H1 (cell line): ENCODE data around the gene JMJD8. TPM values are rescaled to one million over a fixed set of nuclear protein-coding genes. Genes with fewer than 3 reads are reported as not detected.

Experiments
- CTCF ChIA-PET: fragments of 300-600 bp; sonication (Branson Sonifier 250); formaldehyde crosslinking; loops from one replicate; lab custom pipeline; 2021; ENCODE audit not compliant: partially characterized antibody; lab: Charles Lee
- POLR2A ChIA-PET: fragments of 300-600 bp; sonication (Branson Sonifier 250); formaldehyde crosslinking; loops from one replicate; lab custom pipeline; 2021; ENCODE audit warnings: inconsistent platforms; ENCODE audit not compliant: partially characterized antibody; lab: Charles Lee
- DNase-seq, 2 experiments: peaks; one replicate each; pipeline versions ENCODE4 v3.0.0 to v3.0.0-alpha.2; 2010 to 2022; ENCODE audit warnings: low spot score in 2 of 2, low read depth in 1 of 2, mixed read lengths in 1 of 2
- FAIRE-seq: peaks from 2 replicates; lab custom pipeline; 2011; peaks lifted over from hg19 to GRCh38; lab: Jason Lieb, UNC
- H2AFZ ChIP-seq: 2 replicates; pipeline ENCODE4 v1.8.1; 2012; ENCODE audit warnings: low read length, inconsistent platforms
- H2AK5ac ChIP-seq: 2 replicates; pipeline ENCODE4 v1.6.1; 2013; ENCODE audit warnings: low read depth, low read length
- H2BK120ac ChIP-seq: replicated peaks from 2 replicates; pipeline ENCODE3; 2013; ENCODE audit warnings: low read depth, low read length, inconsistent platforms
- H2BK12ac ChIP-seq: 2 replicates; pipeline ENCODE4 v1.6.1; 2013; ENCODE audit warnings: low read depth, low read length
- H2BK15ac ChIP-seq: 2 replicates; pipeline ENCODE4 v1.6.1; 2013; ENCODE audit warnings: low read length
- H2BK20ac ChIP-seq: 2 replicates; pipeline ENCODE4 v1.6.1; 2013; ENCODE audit warnings: low read length
- H2BK5ac ChIP-seq: 2 replicates; pipeline ENCODE4 v1.6.1; 2013; ENCODE audit warnings: low read depth, low read length
- H3K14ac ChIP-seq: 2 replicates; pipeline ENCODE4 v1.6.1; 2013; ENCODE audit warnings: inconsistent platforms; ENCODE audit not compliant: insufficient read length
- H3K18ac ChIP-seq: 2 replicates; pipeline ENCODE4 v1.6.1; 2013; ENCODE audit warnings: low read length; ENCODE audit errors: extremely low read depth
- H3K23ac ChIP-seq: 2 replicates; pipeline ENCODE4 v1.6.1; 2013; ENCODE audit warnings: inconsistent platforms; ENCODE audit not compliant: insufficient read length
- H3K23me2 ChIP-seq: 2 replicates; pipeline ENCODE4 v1.6.1; 2013; ENCODE audit warnings: low read depth, low read length
- H3K27ac ChIP-seq: 2 replicates; pipeline ENCODE4 v1.6.1; 2011; ENCODE audit warnings: low read depth, low read length, inconsistent platforms
- H3K27me3 ChIP-seq, 4 experiments: replicated peaks in 1 of 4; 1 replicate in 1 of 4; 2 replicates in 3 of 4; pipeline versions ENCODE4 v1.6.1 to v1.8.1; 2011 to 2013; ENCODE audit warnings: low read length in 3 of 4, mild to moderate bottlenecking in 3 of 4, inconsistent platforms in 2 of 4, mixed read lengths in 2 of 4, moderate library complexity in 1 of 4; ENCODE audit not compliant: control insufficient read depth in 3 of 4, insufficient read depth in 3 of 4; ENCODE audit errors: extremely low read depth in 1 of 4
- H3K36me3 ChIP-seq, 4 experiments: 2 replicates each; pipeline versions ENCODE4 v1.6.1 to v1.8.1; 2011 to 2013; ENCODE audit warnings: mild to moderate bottlenecking in 4 of 4, low read length in 3 of 4, moderate library complexity in 2 of 4, control low read depth in 1 of 4, inconsistent platforms in 1 of 4; ENCODE audit not compliant: insufficient read depth in 4 of 4, control insufficient read depth in 2 of 4
- H3K4ac ChIP-seq: replicated peaks from 2 replicates; pipeline ENCODE3; 2013; ENCODE audit warnings: low read length, low read depth, mixed read lengths, inconsistent platforms; ENCODE audit not compliant: insufficient read length
- H3K4me1 ChIP-seq, 4 experiments: replicated peaks in 1 of 4; 1 replicate in 1 of 4; 2 replicates in 3 of 4; pipeline versions ENCODE4 v1.6.1 to v1.8.1; 2011 to 2013; ENCODE audit warnings: low read length in 3 of 4, inconsistent platforms in 2 of 4, mixed read lengths in 1 of 4; ENCODE audit not compliant: insufficient read depth in 4 of 4, control insufficient read depth in 3 of 4
- H3K4me2 ChIP-seq, 2 experiments: 2 replicates each; pipeline versions ENCODE4 v1.6.1 to v1.8.1; 2011 to 2013; ENCODE audit warnings: low read depth in 2 of 2, low read length in 2 of 2, control low read depth in 1 of 2, inconsistent platforms in 1 of 2, mild to moderate bottlenecking in 1 of 2; ENCODE audit not compliant: insufficient read depth in 1 of 2
- H3K4me3 ChIP-seq, 4 experiments: fragments of 200-600, 300-600 bp in 1 of 4; sonication (generic), shearing (Covaris generic), sonication (Bioruptor Twin) in 1 of 4; 2 replicates each; pipeline versions ENCODE4 v1.5.1 to v1.8.1; 2011 to 2016; ENCODE audit warnings: low read length in 4 of 4, low read depth in 3 of 4, control low read depth in 2 of 4, inconsistent platforms in 2 of 4, mild to moderate bottlenecking in 2 of 4, mixed read lengths in 1 of 4, moderate library complexity in 1 of 4; ENCODE audit not compliant: insufficient read depth in 2 of 4; ENCODE audit errors: extremely low read depth in 1 of 4
- H3K56ac ChIP-seq: replicated peaks from 2 replicates; pipeline ENCODE3; 2013; ENCODE audit warnings: low read depth, mild to moderate bottlenecking, mixed read lengths, low read length, inconsistent platforms; ENCODE audit not compliant: insufficient read length
- H3K79me1 ChIP-seq: 2 replicates; pipeline ENCODE4 v1.6.1; 2013; ENCODE audit warnings: low read depth, low read length, control low read depth
- H3K79me2 ChIP-seq, 2 experiments: 2 replicates each; pipeline versions ENCODE4 v1.6.1 to v1.8.1; 2012 to 2013; ENCODE audit warnings: low read length in 2 of 2, mild to moderate bottlenecking in 2 of 2, inconsistent platforms in 1 of 2; ENCODE audit not compliant: insufficient read depth in 2 of 2, control insufficient read depth in 1 of 2
- H3K9ac ChIP-seq, 4 experiments: replicated peaks in 1 of 4; 1 replicate in 1 of 4; 2 replicates in 3 of 4; pipeline versions ENCODE4 v1.6.1 to v1.8.1; 2011 to 2013; ENCODE audit warnings: low read depth in 3 of 4, low read length in 3 of 4, control low read depth in 2 of 4, mild to moderate bottlenecking in 2 of 4, moderate library complexity in 2 of 4, inconsistent platforms in 1 of 4; ENCODE audit errors: extremely low read depth in 1 of 4
- H3K9me3 ChIP-seq, 2 experiments: 2 replicates each; pipeline versions ENCODE4 v1.6.1 to v1.8.1; 2012 to 2013; ENCODE audit warnings: mild to moderate bottlenecking in 2 of 2, moderate library complexity in 2 of 2, control low read depth in 1 of 2, inconsistent platforms in 1 of 2, low read depth in 1 of 2, low read length in 1 of 2, mixed read lengths in 1 of 2; ENCODE audit not compliant: insufficient read depth in 2 of 2
- H4K20me1 ChIP-seq, 2 experiments: replicated peaks in 1 of 2; 2 replicates each; pipeline versions ENCODE3 to v1.8.1; 2011 to 2013; ENCODE audit warnings: inconsistent platforms in 2 of 2, low read length in 2 of 2, mild to moderate bottlenecking in 1 of 2; ENCODE audit not compliant: insufficient read depth in 2 of 2, control insufficient read depth in 1 of 2
- H4K5ac ChIP-seq: 2 replicates; pipeline ENCODE4 v1.6.1; 2013; ENCODE audit warnings: low read length, low read depth, mixed read lengths, inconsistent platforms; ENCODE audit not compliant: insufficient read length
- H4K8ac ChIP-seq: 2 replicates; pipeline ENCODE4 v1.8.0; 2013; ENCODE audit warnings: mild to moderate bottlenecking, moderate library complexity, low read length, inconsistent platforms; ENCODE audit not compliant: insufficient read depth; ENCODE audit errors: extremely low read depth
- H4K91ac ChIP-seq: replicated peaks from 2 replicates; pipeline ENCODE3; 2013; ENCODE audit warnings: low read length, mixed read lengths, inconsistent platforms; ENCODE audit not compliant: insufficient read length
- HDAC2 ChIP-seq, 2 experiments: fragments of 300-600 bp in 1 of 2; sonication (generic) in 1 of 2; IDR thresholded peaks; 2 replicates each; pipeline ENCODE4 v1.6.1; 2011 to 2012; ENCODE audit warnings: low read depth in 2 of 2, low read length in 2 of 2, mild to moderate bottlenecking in 2 of 2, moderate library complexity in 2 of 2, borderline replicate concordance in 1 of 2, inconsistent platforms in 1 of 2
- KDM1A ChIP-seq: fragments of 200-600, 300-600 bp; sonication (generic); IDR thresholded peaks from 2 replicates; pipeline ENCODE4 v1.7.1; 2016; ENCODE audit warnings: mild to moderate bottlenecking, low read length, borderline replicate concordance
- RAD21 ChIP-seq, 2 experiments: IDR thresholded peaks in 1 of 2; conservative IDR thresholded peaks in 1 of 2; 2 replicates each; pipeline ENCODE4 v1.6.1; 2011; ENCODE audit warnings: low read depth in 2 of 2, low read length in 2 of 2, improper control_type of control experiment in 1 of 2, inconsistent platforms in 1 of 2, mild to moderate bottlenecking in 1 of 2, moderate library complexity in 1 of 2
- SP2 ChIP-seq: IDR thresholded peaks from 2 replicates; pipeline ENCODE4 v1.6.1; 2012; ENCODE audit warnings: mild to moderate bottlenecking, low read length, inconsistent platforms
- WGBS, 2 experiments: shearing (Covaris generic) in 1 of 2; methylation state at CpG; one replicate each; pipeline versions ENCODE4 v1.1.6 to v1.1.7; 2013 to 2015; ENCODE audit warnings: low lambda C conversion rate in 2 of 2, mixed read lengths in 2 of 2, inconsistent platforms in 1 of 2, low coverage in 1 of 2, missing lambda C conversion rate in 1 of 2; ENCODE audit not compliant: insufficient replicate concordance in 2 of 2, insufficient coverage in 1 of 2, insufficient read length in 1 of 2; ENCODE audit errors: extremely low coverage in 1 of 2, missing lambda C conversion rate in 1 of 2; 5-methylcytosine and 5-hydroxymethylcytosine counted together
- polyA plus RNA-seq, 7 experiments: library from polyadenylated mRNA; depleted of rRNA in 3 of 7; stranded (reverse) in 5 of 7; unstranded in 2 of 7; fragments of >200 nt in 5 of 7; fragments of 200-250 nt in 2 of 7; gene quantifications; 1 replicate in 5 of 7; 2 replicates in 1 of 7; 4 replicates in 1 of 7; pipeline versions ENCODE4 v1.2.1 to v1.2.3, GENCODE V29; 2011 to 2013; ENCODE audit warnings: missing spikeins in 2 of 7, mixed read lengths in 2 of 7
- total RNA-seq: library from RNA; stranded (reverse); fragmentation: NEBNext Ultra II Directional; extraction: Animal tissue kit (Norgen Biotek cat#: 25700); gene quantifications from 2 replicates; pipeline ENCODE4 v1.2.1, GENCODE V29; 2021
- TF ChIP-seq, protein P1 (sequence below), 3 experiments: IDR thresholded peaks; 1 replicate in 2 of 3; 2 replicates in 1 of 3; pipeline versions ENCODE4 v1.5.1 to v1.6.1; 2011; ENCODE audit warnings: low read length in 3 of 3, mild to moderate bottlenecking in 3 of 3, inconsistent platforms in 2 of 3, low read depth in 1 of 3, moderate library complexity in 1 of 3; ENCODE audit not compliant: insufficient read depth in 1 of 3; ENCODE audit errors: control extremely low read depth in 1 of 3

Gene JMJD8
- total and polyA plus RNA-seq, 2 of the 8 experiments (the other 6 are each of a cell fraction or from before 2014, with no cell fraction given), result 46.4 to 87.4 TPM

DNA sequence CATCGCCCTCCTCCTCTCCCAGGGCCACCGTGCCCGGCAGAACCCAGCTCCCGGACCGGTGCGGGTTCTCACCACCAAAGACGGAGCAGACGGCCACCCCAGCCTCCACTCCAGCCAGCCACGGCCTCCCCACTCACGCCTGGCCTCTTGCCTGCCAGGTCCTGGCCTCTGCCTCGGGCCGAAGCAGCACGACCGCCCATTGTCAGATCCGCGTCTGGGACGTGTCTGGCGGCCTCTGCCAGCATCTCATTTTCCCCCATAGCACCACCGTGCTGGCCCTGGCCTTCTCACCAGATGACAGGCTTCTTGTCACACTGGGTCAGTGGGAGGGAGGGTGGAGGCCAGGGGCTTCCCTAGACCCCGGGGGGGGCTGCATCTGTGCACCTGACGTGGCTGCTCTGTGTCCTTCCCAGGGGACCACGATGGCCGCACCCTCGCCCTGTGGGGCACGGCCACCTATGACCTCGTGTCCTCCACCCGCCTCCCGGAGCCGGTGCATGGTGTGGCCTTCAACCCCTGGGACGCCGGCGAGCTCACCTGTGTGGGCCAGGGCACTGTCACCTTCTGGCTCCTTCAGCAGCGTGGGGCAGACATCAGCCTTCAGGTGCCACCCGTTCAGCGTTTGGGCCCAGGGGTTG is 22.8 kb downstream of the JMJD8 start:
- peak overlapping the region in 1 of 2 experiments; percentile 53; a peak in 1 of 4 replicates for H3K4me2 ChIP-seq
- no peaks in the 10 kb centered on the region for H3K27me3 ChIP-seq
- no peaks in the 10 kb centered on the region for H3K9me3 ChIP-seq
- H3K56ac ChIP-seq, result no peak overlapping the region
- peaks cover 0 to 2% of the 10 kb centered on the region in 2 experiments for H4K20me1 ChIP-seq
- H3K23me2 ChIP-seq, result no peaks in the 10 kb centered on the region
- ChIA-PET CTCF (interaction anchor here (0.6 to 11.3 kb wide), 19 partner anchors 10 to 278 kb away, joined by 3 to 104 read pairs (median 3); partner anchors contain the start of genes METTL26 and WDR90), POLR2A (interaction anchor here (1.4 to 17.4 kb wide), 4 partner anchors 13 to 59 kb away, joined by 4 to 214 read pairs (median 6); partner anchors contain the start of genes ANTKMT, JMJD8, RHBDL1 and STUB1)
- no peak overlapping the region for H2AK5ac ChIP-seq
- peak overlapping the region; percentile 71; the same call in 1 of the 2 replicates for H4K8ac ChIP-seq
- H2BK20ac ChIP-seq, result no peak overlapping the region
- no peak overlapping the region for H4K5ac ChIP-seq
- 0 out of 2 replicates have a peak overlapping the region, but pooled peaks have one; percentile 40 for H2BK15ac ChIP-seq
- H3K4ac ChIP-seq, result peak overlapping the region; percentile 77
- H3K18ac ChIP-seq, result peak overlapping the region; percentile 71
- no peak overlapping the region for H2BK120ac ChIP-seq
- no peak overlapping the region for H3K14ac ChIP-seq
- H3K79me2 ChIP-seq, result no peaks in the 10 kb centered on the region
- no peak overlapping the region for H3K27ac ChIP-seq
- H4K91ac ChIP-seq, result peak overlapping the region; percentile 98
- TF ChIP-seq KDM1A (no peak), SP2 (no peak), HDAC2 (IDR thresholded peaks at IDR 0.05; ENCODE audit: borderline replicate concordance in 1 of 2, low read depth in 2 of 2, low read length in 2 of 2) (no peak), RAD21 (IDR thresholded peaks at IDR 0.05 in 1 of 2, conservative IDR thresholded peaks at IDR 0.05 in 1 of 2; ENCODE audit: low read depth in 2 of 2, low read length in 2 of 2) (no peak)
- TF ChIP-seq, protein P1, sequence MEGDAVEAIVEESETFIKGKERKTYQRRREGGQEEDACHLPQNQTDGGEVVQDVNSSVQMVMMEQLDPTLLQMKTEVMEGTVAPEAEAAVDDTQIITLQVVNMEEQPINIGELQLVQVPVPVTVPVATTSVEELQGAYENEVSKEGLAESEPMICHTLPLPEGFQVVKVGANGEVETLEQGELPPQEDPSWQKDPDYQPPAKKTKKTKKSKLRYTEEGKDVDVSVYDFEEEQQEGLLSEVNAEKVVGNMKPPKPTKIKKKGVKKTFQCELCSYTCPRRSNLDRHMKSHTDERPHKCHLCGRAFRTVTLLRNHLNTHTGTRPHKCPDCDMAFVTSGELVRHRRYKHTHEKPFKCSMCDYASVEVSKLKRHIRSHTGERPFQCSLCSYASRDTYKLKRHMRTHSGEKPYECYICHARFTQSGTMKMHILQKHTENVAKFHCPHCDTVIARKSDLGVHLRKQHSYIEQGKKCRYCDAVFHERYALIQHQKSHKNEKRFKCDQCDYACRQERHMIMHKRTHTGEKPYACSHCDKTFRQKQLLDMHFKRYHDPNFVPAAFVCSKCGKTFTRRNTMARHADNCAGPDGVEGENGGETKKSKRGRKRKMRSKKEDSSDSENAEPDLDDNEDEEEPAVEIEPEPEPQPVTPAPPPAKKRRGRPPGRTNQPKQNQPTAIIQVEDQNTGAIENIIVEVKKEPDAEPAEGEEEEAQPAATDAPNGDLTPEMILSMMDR (IDR thresholded peaks at IDR 0.05; ENCODE audit: control extremely low read depth in 1 of 3, insufficient read depth in 1 of 3, low read depth in 1 of 3, low read length in 3 of 3), result no peak
- FAIRE-seq, result no peak
- no peak overlapping the region for H3K23ac ChIP-seq
- 77% methylated on average over 33 of the region's 35 CpGs; no CpG with 5 or more reads in 1 of the 2 experiments for WGBS, 2 experiments
- no peak overlapping the region; the same call in 1 of the 2 replicates for H2BK5ac ChIP-seq
- DNase-seq, result no peak
- H3K79me1 ChIP-seq, result no peaks in the 10 kb centered on the region
- peaks cover 0 to 8% (median 1%) of the 10 kb centered on the region in 4 experiments; a peak in 4 of 7 replicates for H3K4me1 ChIP-seq
- H3K36me3 ChIP-seq, result peaks cover 0 to 19% (median 1%) of the 10 kb centered on the region in 4 experiments; a peak in 3 of 8 replicates
- peak overlapping the region; percentile 19; the same call in 1 of the 2 replicates for H2BK12ac ChIP-seq
- H3K4me3 ChIP-seq, result no peak overlapping the region
- no peak overlapping the region for H3K9ac ChIP-seq
- H2AFZ ChIP-seq, result no peak overlapping the region
